HG02798 (cell line): Measurements from ENCODE around the gene WHRN.

Experiments
- ATAC-seq: cut with Tn5 transposase; IDR thresholded peaks from one replicate; pipeline ENCODE4 v1.9.1; 2021; ENCODE audit warnings: mild to moderate bottlenecking; ENCODE audit not compliant: unreplicated experiment, poor library complexity

The WHRN gene

DNA sequence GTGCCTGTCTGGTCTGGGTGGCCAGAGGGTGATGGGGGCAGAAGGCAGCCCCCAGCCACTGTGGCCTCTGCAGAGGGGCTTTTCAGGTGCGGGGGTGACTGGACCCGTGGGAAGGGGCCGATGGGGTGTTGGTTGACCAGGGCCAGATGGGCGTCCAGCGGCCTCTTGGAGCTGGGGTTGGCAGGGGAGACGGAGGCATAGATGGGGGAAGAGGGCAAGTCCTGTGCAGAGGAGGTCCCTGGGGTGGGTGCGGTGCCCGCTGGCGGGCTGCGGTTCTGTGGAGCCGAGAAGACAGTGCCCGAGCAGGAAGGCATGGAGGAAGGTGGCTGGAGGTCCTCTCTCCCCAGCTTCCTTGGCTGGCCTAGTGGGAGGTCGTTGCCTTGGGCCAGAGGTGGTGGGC, 98.8 kb downstream of the WHRN start:
- ATAC-seq, result no peak

DNA sequence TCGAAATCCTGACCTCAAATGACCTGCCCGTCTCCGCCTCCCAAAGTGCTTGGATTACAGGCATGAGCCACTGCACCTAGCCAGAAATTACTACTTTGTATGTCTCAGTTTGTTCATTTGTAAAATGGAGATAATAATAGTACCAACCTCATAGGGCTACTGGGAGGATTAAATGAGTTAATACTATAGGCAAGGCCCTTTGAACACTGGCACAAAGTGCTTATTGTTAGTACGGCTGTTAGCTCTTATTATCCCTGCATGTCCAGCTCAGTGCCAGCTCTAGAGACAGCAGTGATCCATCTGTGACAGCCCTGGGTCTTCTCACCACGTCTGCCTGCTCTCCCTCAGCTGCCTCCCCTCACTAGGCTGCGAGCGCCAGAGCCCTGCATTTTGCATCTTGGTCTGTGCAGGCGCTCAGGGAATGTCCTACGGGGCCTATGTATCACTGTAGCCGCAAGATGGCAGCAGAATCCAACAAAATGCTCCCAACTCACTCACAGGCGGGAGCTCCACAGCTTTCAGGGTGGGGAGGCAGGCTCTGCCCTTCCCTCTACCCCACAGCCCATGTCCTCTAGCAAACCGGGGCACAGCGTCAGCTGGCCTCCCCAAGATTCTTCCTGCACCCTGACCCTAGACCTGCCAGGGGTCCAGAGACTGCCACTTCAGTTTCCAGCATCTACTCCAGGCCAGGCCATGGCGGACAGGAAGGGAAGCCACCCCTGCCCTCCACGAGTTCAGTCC, 99.8 kb downstream of the WHRN start:
- ATAC-seq, result peak; percentile 89

DNA sequence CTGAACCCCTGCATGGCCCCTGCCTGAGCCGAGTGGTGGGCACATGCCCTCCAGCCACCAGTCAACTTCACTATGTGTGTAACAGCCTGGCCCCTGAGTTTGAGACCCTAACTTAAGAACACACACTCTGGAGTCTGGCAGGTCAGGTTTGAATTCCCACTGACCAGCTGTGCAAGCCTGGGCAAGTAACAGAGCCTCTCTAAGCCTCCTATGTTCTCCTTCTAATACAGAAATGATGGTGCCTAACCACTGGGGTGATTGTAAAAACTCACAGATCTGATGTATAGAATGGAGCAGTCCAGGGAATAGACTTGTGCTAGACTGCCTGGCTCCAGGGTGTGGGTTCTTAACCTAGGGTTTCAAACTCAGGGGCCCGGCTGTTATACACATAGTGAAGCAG, 100.7 kb downstream of the WHRN start:
- ATAC-seq, result no peak

DNA sequence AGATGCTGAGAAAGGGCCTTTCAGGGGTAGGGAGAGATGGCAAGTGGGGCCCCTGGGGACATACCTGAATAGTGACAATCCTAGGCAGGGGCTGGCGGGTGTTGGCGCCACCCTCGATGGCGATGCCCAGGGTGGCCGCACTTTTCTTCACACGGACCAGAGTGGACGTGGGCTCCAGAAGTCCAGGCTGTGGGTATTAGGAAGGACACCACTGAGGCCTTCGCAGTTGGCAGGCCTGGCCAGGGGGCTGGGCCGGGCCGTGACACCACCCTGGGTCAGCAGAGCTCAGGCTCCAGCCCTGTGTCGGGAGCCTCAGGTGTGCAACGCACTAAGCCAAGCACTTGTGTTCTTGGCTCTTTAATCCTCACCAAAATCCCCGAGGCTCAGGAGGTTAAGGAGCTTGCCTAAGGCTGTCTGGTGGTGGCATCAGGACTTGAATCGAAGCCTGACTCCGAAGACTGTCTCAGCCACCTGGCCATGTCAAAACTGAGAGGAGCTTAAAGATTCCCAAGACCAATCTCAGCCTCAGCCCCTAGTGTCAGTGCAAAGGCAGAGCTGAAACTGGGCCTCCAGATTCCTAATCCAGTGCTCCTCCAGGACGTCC, 102.0 kb downstream of the WHRN start:
- ATAC-seq, result no peak

DNA sequence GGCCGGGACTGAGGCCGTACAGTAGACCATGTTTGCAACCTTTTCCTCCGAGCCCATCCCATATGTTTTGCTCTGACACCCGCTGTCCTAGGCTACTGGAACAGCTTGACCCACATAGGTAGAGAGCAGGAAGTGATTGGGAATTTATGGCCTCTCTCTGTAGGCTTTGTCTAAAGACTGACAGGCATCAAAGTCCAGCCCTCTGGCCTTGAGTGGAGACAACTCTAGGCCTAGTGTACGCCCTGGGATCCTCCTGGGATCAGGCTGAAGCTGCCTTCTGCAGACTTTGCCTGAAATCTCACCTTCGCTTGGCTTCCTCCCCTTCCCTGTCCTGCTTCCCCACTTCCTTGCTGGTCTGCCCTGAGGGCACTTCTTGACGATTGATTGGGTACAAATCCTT, 103.9 kb downstream of the WHRN start:
- no peak for ATAC-seq

DNA sequence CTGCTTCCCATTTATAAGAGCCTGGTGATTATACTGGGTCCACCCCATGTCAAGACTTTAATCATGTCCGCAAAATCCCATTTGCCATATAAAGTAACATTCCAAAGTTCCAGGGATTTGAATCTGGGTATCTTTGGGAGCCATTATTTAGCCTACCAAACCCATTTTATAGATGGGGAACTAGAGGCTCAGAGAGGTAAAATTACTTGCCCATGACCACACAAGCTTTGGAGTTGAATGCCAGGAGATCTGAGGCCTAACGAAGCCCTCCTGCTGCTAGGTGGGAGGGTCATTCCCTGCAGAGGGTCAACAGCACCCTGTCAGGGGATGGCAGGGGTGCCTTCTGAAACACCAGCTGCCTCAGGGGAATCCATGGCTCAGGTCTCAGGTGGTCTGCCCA, 104.5 kb downstream of the WHRN start:
- ATAC-seq, result no peak

DNA sequence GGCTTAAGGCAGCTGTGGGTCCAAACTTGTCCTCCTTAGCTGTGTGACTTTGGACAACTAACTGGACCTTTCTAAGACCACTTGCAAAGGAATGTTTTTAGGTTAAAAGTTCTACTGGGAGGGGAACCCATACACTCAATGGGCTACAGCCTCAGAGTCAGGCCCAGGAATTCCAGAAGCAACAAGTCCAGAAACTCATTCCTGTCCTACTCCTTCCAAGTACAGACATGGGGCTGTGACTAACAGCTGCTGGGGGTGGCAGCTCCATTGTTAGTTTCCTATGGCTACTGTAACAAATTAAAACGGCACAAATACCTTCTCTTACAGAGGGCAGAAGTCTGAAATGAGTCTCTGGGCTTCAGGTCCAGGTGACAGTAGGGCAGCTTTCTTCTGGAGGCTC, 105.1 kb downstream of the WHRN start:
- ATAC-seq, result no peak

- no peak for ATAC-seq
Measured at GRCh38 chr9:114399381-114399780, 105.9 kb downstream of the WHRN start.

- peak; percentile 83 for ATAC-seq
Measured at GRCh38 chr9:114397848-114398605, 107.2 kb downstream of the WHRN start.

DNA sequence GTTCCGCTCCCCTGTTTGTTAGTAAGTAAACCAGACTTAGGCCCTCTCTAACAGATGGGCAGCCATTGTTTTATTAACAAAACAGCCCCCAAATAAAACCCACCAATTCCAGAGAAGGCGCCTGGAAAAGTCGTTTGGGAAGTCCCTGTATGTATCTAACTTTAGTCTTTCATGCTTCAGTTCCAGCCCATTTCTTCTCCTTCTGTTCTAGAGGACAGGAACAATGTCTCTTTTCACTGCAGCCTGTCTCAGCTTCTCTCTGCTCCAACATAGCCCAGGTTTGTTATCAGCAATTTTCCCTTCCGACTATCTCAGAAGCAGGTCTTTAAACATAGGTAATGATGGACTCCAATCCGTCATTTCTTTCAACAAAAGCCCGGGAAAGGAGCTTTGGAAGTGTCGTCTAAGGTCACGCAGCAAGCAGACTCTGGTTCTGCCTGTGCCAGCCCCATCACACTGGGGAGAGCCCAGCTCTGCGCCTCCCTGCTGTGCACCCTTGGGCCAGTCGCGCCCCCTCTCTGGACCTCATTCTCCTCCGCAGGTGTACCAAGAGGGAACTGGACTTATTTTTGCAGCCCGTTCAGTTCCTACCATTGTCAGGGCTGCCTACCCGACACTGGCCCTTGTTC, 107.9 kb downstream of the WHRN start:
- no peak for ATAC-seq

- no peak for ATAC-seq
Measured at GRCh38 chr9:114396558-114397218, 108.6 kb downstream of the WHRN start.

DNA sequence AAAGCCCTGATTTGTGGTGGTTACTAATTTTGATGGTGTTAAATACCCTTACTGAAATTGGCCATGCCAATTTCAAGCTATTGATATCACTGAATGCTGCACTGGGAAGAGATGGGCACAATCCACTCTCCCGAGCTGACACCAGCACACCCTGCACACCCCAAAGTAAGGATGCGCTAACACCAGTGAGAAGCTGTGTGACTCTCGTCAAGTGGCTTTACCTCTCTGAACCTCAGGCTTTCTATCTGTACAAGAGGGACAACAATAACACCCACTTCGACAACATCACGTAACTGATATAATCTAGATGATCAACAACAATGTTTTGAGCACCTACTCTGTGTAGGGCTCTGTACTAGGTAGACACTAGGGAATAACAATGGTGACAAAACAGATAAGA, 109.5 kb downstream of the WHRN start:
- no peak for ATAC-seq

- no peak for ATAC-seq
Measured at GRCh38 chr9:114395334-114395617, 110.0 kb downstream of the WHRN start.

- no peak for ATAC-seq
Measured at GRCh38 chr9:114394523-114395333, 110.5 kb downstream of the WHRN start.

DNA sequence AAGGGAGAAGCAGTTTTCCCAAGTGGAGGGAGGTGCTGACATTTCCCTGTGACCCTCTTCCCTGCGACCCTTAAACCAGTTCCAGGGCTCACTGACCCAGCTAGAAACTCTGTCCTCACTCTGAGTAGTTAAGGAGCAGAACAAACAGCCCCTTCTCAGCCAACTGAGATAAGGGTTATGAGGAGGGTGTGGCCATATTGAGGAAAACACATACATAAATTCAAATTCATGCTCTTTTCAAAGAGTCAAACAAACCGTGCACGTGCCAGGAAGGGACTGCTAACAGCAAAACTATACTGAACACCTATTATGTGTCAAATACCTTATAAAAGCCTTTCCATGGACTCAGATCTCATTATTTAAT, 112.5 kb downstream of the WHRN start:
- no peak for ATAC-seq

DNA sequence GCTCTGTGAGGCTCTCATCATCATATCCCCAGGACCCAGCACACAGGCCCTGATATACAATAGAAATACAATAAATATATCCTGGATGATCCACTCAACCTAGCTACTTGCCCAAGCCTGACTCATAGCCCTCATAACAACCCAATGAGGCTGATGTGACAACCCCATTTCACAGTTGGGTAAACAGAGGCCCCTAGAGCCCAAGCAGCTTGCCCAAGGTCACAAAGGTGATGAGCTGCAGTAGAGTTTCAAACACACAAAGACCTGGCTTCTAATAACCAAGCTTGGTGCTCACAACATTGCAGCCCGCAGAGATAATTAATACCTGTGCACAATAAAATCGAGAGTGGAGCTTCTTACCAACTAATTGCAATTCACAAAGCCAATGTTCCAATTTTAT, 114.3 kb downstream of the WHRN start:
- no peak for ATAC-seq

- no peak for ATAC-seq
Measured at GRCh38 chr9:114389612-114390368, 115.5 kb downstream of the WHRN start.

DNA sequence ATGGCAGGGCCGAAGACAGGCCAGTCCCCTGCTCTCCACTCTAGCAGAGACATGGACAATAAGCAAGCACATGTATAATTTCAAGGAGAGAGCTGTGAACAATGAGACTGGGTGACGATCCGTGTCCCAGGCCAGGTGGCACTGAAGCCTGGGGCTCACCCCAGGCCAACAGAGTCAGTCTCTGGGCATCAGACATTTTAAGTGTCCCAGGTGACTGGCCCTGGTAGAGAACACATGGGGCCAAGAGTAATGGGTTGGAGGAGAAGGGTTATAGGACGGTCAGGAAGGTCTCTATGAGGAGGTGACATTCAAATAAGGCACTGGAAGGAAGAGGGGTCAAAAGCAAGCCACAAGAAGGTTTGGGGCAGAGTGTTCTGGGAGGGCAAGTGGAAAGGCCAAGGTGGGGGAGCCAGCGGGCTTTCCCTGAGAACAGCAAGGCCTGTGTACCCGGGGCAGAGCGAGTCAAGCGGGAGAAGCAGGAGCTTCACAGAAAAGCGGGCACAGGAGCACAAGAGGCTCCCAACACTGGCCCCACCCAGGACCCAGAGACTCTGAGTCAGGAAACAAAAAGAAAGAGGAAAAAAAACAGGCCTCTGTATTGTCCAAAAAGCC, 116.4 kb downstream of the WHRN start:
- ATAC-seq, result no peak

DNA sequence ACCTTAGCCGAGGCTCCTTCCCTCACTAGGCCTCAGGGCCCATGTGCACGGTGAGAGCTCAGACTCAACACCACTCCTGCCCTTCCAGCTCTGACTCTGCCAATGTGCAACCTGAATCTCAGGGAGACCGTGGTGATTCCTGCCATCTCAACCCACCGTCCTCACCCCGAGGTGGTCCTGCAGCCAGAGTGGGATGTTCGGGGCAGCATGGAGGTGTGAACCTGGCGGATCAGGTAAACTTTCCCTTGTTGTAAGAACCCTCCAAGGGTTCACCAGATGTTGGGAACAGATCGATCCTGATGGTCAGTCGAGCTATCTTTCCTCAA, 117.0 kb downstream of the WHRN start:
- ATAC-seq, result no peak
